ENCODE results near the gene RREB1.

Gene RREB1

DNA sequence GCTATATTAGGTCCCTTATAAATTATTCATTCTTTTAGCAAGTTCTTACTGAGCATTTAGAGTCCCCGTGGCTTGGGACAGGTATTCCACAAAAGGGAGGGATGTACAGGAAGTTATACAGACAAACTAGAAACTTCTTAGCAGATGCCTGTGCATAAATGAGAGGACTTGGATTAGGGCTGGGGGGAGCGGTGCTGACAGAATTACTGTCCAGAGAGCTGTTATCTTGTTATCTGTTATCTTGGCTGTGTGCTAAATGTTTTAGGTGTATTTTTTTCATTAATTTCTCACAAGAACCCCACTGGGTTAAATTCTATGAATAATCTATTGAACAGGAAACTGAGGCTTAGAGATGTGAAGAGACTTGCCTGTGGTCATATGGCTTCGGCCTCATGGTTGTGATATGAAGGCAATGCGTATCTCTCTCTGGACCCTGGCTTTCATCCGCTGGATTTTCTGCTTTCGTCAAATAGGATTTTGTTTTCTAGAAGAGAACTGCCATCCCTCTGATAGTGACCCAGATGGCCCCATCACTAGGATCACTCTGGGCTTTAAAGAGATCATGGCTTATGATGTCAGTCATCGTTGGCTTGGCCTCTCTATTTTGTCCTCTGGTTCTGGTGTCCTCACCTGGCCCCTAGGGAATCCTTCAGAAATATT is 32.3 kb upstream of the RREB1 start:
- Histone ChIP-seq H3K27me3 (no peaks in the 10 kb centered on the region), H3K9me3 (no peaks in the 10 kb centered on the region), H3K4me1 (no peaks in the 10 kb centered on the region), H3K36me3 (no peaks in the 10 kb centered on the region), H3K4me3 (ENCODE audit: low read depth, low read length) (no peak overlapping the region)
- no peak for DNase-seq
- TF ChIP-seq, protein P1, sequence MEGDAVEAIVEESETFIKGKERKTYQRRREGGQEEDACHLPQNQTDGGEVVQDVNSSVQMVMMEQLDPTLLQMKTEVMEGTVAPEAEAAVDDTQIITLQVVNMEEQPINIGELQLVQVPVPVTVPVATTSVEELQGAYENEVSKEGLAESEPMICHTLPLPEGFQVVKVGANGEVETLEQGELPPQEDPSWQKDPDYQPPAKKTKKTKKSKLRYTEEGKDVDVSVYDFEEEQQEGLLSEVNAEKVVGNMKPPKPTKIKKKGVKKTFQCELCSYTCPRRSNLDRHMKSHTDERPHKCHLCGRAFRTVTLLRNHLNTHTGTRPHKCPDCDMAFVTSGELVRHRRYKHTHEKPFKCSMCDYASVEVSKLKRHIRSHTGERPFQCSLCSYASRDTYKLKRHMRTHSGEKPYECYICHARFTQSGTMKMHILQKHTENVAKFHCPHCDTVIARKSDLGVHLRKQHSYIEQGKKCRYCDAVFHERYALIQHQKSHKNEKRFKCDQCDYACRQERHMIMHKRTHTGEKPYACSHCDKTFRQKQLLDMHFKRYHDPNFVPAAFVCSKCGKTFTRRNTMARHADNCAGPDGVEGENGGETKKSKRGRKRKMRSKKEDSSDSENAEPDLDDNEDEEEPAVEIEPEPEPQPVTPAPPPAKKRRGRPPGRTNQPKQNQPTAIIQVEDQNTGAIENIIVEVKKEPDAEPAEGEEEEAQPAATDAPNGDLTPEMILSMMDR (IDR thresholded peaks at IDR 0.05; ENCODE audit: low read depth, low read length), result no peak

DNA sequence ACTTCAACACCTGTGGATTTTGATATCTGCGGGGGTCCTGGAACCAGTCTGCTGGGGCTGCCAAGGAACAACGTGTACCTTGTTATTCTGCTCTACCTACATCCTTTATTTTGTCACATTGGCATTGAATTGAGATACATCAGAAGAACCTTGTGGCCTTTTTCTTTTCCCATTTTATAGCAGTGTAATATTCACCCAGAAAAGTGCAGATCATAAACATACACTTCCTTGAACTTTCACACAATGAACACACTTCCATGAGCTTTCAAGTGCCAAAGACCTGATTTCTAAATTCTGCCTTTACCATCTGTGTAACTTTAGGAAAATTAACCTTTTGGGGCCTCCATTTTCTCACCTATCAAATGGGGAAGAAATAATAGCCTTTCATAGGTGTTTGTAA is 29.9 kb upstream of the RREB1 start:
- TF ChIP-seq, protein P1 (IDR thresholded peaks at IDR 0.05; ENCODE audit: low read depth, low read length), result no peak
- no peaks in the 10 kb centered on the region for H3K27me3 ChIP-seq
- no peak for DNase-seq
- H3K4me1 ChIP-seq, result no peaks in the 10 kb centered on the region
- no peak overlapping the region for H3K4me3 ChIP-seq (ENCODE audit: low read depth, low read length)
- H3K36me3 ChIP-seq, result no peaks in the 10 kb centered on the region
- H3K9me3 ChIP-seq, result no peaks in the 10 kb centered on the region

DNA sequence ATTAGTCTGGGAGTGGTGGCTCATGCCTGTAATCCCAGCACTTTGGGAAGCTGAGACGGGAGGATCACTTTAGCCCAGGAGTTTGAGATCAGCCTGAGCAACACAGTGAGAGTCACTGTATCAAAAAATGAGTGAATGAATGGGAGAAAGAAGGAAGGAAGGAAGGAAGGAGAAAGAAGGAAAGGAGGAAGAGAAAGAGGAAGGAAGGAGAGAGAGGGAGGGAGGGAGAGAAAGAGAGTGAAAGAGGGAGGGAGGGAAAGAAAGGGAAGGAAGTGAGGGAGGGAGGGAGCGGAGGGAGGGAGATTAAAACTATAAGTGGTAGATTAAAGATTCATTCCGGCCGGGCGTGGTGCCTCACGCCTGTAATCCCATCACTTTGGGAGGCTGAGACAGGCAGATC is 28.9 kb upstream of the RREB1 start:
- no peak for DNase-seq

DNA sequence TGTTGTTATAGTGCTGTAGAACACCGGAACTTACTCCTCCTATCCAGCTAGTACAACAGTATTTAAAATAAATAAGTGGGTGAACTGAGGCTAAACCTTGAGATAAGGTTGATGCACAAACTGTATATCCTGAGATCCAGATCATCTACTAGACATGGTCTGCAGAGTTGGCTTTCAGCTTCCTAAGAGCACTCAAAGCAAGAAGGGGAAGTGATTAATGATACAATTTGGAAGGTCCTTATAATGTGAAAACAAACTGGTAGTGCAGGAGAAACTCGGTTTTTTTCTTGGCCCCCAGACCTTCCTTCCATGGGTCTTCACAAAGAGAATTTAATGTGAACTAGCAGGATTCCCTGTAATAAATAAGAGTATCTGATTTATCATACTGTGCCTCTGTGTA is 27.4 kb upstream of the RREB1 start:
- Histone ChIP-seq H3K27me3 (no peaks in the 10 kb centered on the region), H3K4me3 (ENCODE audit: low read depth, low read length) (no peak overlapping the region), H3K9me3 (no peaks in the 10 kb centered on the region), H3K4me1 (no peaks in the 10 kb centered on the region), H3K36me3 (no peaks in the 10 kb centered on the region)
- no peak for DNase-seq
- TF ChIP-seq, protein P1 (IDR thresholded peaks at IDR 0.05; ENCODE audit: low read depth, low read length), result no peak

More for the DNA sequence above, 28.9 kb upstream of the RREB1 start:
- Histone ChIP-seq H3K4me3 (ENCODE audit: low read depth, low read length) (no peak overlapping the region), H3K4me1 (no peaks in the 10 kb centered on the region), H3K36me3 (no peaks in the 10 kb centered on the region), H3K27me3 (no peaks in the 10 kb centered on the region), H3K9me3 (no peaks in the 10 kb centered on the region)
- TF ChIP-seq, protein P1 (IDR thresholded peaks at IDR 0.05; ENCODE audit: low read depth, low read length), result no peak

DNA sequence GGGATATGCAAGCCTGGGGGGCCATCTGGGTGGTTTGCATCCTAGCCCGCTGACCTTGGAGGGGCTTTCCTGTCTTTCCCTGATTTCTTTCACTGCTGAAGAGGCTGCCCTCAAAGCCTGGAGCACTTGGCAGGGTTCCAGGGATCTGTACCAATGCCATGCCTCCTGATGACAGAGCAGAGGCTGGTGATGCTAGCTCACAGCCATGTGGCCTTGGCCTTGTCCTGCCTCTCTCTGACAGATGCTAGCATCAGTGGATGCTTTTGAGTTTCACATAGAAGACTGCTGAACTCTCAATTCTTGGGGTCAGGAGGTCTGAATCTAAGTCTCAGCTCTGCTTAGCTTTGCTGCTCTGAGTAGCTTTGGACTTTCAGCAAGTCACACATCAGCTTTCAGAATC is 21.9 kb upstream of the RREB1 start:
- Histone ChIP-seq H3K4me1 (0 out of 2 replicates have a peak, but pooled peaks cover 5% of the 10 kb centered on the region), H3K4me3 (ENCODE audit: low read depth, low read length) (no peak overlapping the region), H3K9me3 (no peaks in the 10 kb centered on the region), H3K36me3 (no peaks in the 10 kb centered on the region), H3K27me3 (no peaks in the 10 kb centered on the region)
- TF ChIP-seq, protein P1 (IDR thresholded peaks at IDR 0.05; ENCODE audit: low read depth, low read length), result no peak
- DNase-seq, result peak; percentile 86

DNA sequence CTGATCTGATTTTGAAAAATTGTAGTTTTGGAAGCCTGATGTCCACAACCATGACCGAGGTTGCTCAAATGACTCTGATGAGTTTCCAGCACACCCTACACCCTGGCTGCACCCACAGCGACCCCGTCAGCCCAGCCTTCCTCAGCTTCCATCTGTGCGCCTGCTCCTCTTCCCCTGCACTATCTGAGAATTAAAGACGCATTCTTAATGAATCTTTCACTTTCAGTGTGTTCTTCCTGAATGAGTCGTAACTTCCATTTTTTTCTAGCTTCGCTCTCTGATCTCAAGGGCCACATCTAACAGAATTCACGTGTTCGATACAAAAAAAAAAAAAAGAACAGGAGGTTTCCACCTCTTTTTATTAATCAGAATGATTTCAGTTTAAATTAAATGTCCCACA is 21.3 kb upstream of the RREB1 start:
- Histone ChIP-seq H3K36me3 (no peaks in the 10 kb centered on the region), H3K4me3 (ENCODE audit: low read depth, low read length) (no peak overlapping the region)
- DNase-seq, result no peak

More for the DNA sequence above, 21.3 kb upstream of the RREB1 start:
- no peaks in the 10 kb centered on the region for H3K27me3 ChIP-seq
- H3K9me3 ChIP-seq, result no peaks in the 10 kb centered on the region
- TF ChIP-seq, protein P1 (IDR thresholded peaks at IDR 0.05; ENCODE audit: low read depth, low read length), result no peak
- 0 out of 2 replicates have a peak, but pooled peaks cover 5% of the 10 kb centered on the region for H3K4me1 ChIP-seq
